ENCODE measurements around the gene TMCO4. TPM values are rescaled to one million over a fixed set of nuclear protein-coding genes. Genes with fewer than 3 reads are reported as not detected.

The TMCO4 gene
- total and polyA plus RNA-seq, 2 of the 8 experiments (the other 6 are each of a cell fraction or from before 2014, with no cell fraction given): 3.0 to 3.1 TPM

DNA sequence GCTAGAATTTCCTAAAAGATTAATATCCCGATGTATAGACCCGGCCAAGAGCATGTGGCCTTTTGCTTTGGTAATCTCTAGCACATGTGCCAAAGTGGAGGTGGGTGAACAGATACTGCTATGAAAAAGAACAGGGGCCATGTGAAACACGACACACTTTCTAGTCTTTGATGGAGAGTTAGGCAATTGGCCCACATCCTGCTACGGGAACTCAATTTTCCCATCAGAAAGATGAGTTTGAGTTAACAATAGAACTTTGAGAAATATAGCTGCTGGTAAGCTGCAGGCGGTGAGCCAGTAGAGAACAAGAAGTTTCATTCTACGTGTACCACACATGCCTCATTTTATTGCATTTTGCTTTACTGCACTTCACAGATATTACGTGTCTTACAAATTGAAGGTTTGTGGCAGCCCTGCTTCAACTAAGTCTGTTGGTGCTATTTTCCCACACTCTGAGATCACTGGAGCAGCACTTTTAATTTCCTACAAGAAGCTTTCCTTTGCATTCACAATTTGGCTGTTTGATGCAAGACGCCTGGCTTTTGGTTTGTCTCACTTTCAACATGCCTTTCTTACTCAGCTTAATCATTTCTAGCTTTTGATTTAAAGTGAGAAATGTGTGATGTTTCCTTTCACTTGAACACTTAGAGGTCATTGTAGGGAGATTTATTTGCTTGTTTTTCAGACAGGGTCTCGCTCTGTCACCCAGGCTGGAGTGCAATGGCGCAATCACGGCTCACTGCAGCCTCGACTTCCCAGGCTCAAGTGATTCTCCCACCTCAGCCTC, 88.7 kb downstream of the TMCO4 start:
- H3K79me1 ChIP-seq (ENCODE audit: low read depth, low read length): no peaks in the 10 kb centered on the region; the same call in 1 of the 2 replicates
- H3K27ac ChIP-seq (ENCODE audit: low read depth, low read length): no peak overlapping the region
- H2BK12ac ChIP-seq (ENCODE audit: low read depth, low read length): no peak overlapping the region
- H3K18ac ChIP-seq (ENCODE audit: extremely low read depth, low read length): no peak overlapping the region
- POLR2A ChIA-PET (ENCODE audit: partially characterized antibody): no interaction called here
- H3K56ac ChIP-seq (replicated peaks; ENCODE audit: insufficient read length, low read depth, low read length): no peak overlapping the region
- TF ChIP-seq NANOG (IDR thresholded peaks at IDR 0.05; ENCODE audit: insufficient read depth, low read depth, low read length, poor library complexity, severe bottlenecking) (no peak), SIRT6 (IDR thresholded peaks at IDR 0.05; ENCODE audit: low read length) (no peak), SP4 (IDR thresholded peaks at IDR 0.05; ENCODE audit: low read length) (no peak), POLR2A (IDR thresholded peaks at IDR 0.05; ENCODE audit: control extremely low read depth in 1 of 2, low read depth in 2 of 2, low read length in 2 of 2) (no peak), SRF (IDR thresholded peaks at IDR 0.05; ENCODE audit: low read depth, low read length) (no peak), RNF2 (IDR thresholded peaks at IDR 0.05; ENCODE audit: borderline replicate concordance, low read depth, low read length, missing control alignments, poor library complexity, severe bottlenecking) (no peak), SP2 (IDR thresholded peaks at IDR 0.05; ENCODE audit: low read length) (no peak), EP300 (IDR thresholded peaks at IDR 0.05; ENCODE audit: borderline replicate concordance in 1 of 2, low read depth in 2 of 2, low read length in 2 of 2) (no peak), BRCA1 (IDR thresholded peaks at IDR 0.05; ENCODE audit: low read depth, low read length) (no peak)
- TF ChIP-seq, protein P1, sequence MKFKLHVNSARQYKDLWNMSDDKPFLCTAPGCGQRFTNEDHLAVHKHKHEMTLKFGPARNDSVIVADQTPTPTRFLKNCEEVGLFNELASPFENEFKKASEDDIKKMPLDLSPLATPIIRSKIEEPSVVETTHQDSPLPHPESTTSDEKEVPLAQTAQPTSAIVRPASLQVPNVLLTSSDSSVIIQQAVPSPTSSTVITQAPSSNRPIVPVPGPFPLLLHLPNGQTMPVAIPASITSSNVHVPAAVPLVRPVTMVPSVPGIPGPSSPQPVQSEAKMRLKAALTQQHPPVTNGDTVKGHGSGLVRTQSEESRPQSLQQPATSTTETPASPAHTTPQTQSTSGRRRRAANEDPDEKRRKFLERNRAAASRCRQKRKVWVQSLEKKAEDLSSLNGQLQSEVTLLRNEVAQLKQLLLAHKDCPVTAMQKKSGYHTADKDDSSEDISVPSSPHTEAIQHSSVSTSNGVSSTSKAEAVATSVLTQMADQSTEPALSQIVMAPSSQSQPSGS (IDR thresholded peaks at IDR 0.05; ENCODE audit: low read length): no peak
- H2BK15ac ChIP-seq (ENCODE audit: low read length): no peak overlapping the region
- H4K8ac ChIP-seq (ENCODE audit: extremely low read depth, insufficient read depth, low read length): no peak overlapping the region
- no peak overlapping the region for H3K23ac ChIP-seq (ENCODE audit: insufficient read length)
- no peaks in the 10 kb centered on the region for H4K20me1 ChIP-seq (replicated peaks in 1 of 2; ENCODE audit: control insufficient read depth in 1 of 2, insufficient read depth in 2 of 2, low read length in 2 of 2)
- no peak overlapping the region for H3K4ac ChIP-seq (replicated peaks; ENCODE audit: insufficient read length, low read depth, low read length)
- H2BK20ac ChIP-seq (ENCODE audit: low read length): no peak overlapping the region
- H4K5ac ChIP-seq (ENCODE audit: insufficient read length, low read depth, low read length): no peak overlapping the region
- H3K36me3 ChIP-seq (ENCODE audit: control insufficient read depth in 2 of 4, insufficient read depth in 4 of 4, low read length in 3 of 4): no peaks in the 10 kb centered on the region
- H3K27me3 ChIP-seq (replicated peaks in 1 of 4; ENCODE audit: control insufficient read depth in 3 of 4, extremely low read depth in 1 of 4, insufficient read depth in 3 of 4, low read length in 3 of 4): no peaks in the 10 kb centered on the region
- H3K79me2 ChIP-seq (ENCODE audit: control insufficient read depth in 1 of 2, insufficient read depth in 2 of 2, low read length in 2 of 2): no peaks in the 10 kb centered on the region
- no peak overlapping the region for H3K4me3 ChIP-seq (ENCODE audit: extremely low read depth in 1 of 4, insufficient read depth in 2 of 4, low read depth in 3 of 4, low read length in 4 of 4)
- H3K9ac ChIP-seq (replicated peaks in 1 of 4; ENCODE audit: extremely low read depth in 1 of 4, low read depth in 3 of 4, low read length in 3 of 4): no peak overlapping the region
- no peak overlapping the region for H2BK120ac ChIP-seq (replicated peaks; ENCODE audit: low read depth, low read length)
- H2AFZ ChIP-seq (ENCODE audit: low read length): no peak overlapping the region
- H3K9me3 ChIP-seq (ENCODE audit: insufficient read depth in 2 of 2, low read depth in 1 of 2, low read length in 1 of 2): no peaks in the 10 kb centered on the region
- no peak overlapping the region for H2AK5ac ChIP-seq (ENCODE audit: low read depth, low read length)
- 93% methylated on average over 12 of the region's 12 CpGs; no CpG with 5 or more reads in 1 of the 2 experiments for WGBS, 2 experiments (ENCODE audit: extremely low coverage in 1 of 2, insufficient coverage in 1 of 2, insufficient read length in 1 of 2, insufficient replicate concordance in 2 of 2, low coverage in 1 of 2, low lambda C conversion rate in 2 of 2, missing lambda C conversion rate in 1 of 2)
- no peak overlapping the region for H2BK5ac ChIP-seq (ENCODE audit: low read depth, low read length)
- no peak for DNase-seq (ENCODE audit: low read depth in 1 of 2, low spot score in 2 of 2)
- FAIRE-seq: no peak
- H4K91ac ChIP-seq (replicated peaks; ENCODE audit: insufficient read length, low read length): no peak overlapping the region
- H3K4me1 ChIP-seq (replicated peaks in 1 of 4; ENCODE audit: control insufficient read depth in 3 of 4, insufficient read depth in 4 of 4, low read length in 3 of 4): peaks cover 0 to 3% (median 0%) of the 10 kb centered on the region in 4 experiments; a peak in 2 of 7 replicates
- no peak overlapping the region for H3K14ac ChIP-seq (ENCODE audit: insufficient read length)
- H3K4me2 ChIP-seq (ENCODE audit: insufficient read depth in 1 of 2, low read depth in 2 of 2, low read length in 2 of 2): no peak overlapping the region
- CTCF ChIA-PET (ENCODE audit: partially characterized antibody): interaction anchor here (0.6 to 2.8 kb wide), 4 partner anchors 16 to 155 kb away, joined by 3 to 10 read pairs (median 4); no protein-coding TSS in a partner anchor
- H3K23me2 ChIP-seq (ENCODE audit: low read depth, low read length): no peaks in the 10 kb centered on the region

Data from H1 (cell line).